WI38 (cell line): Measurements from ENCODE around the gene PPP1R13B.

Source experiments
- H3K4me3 ChIP-seq: 2 replicates; pipeline ENCODE4 v1.5.1; 2011; ENCODE audit warnings: low read depth, mild to moderate bottlenecking, control low read depth, low read length
- CTCF ChIP-seq: IDR thresholded peaks from 2 replicates; pipeline ENCODE4 v1.5.1; 2012; ENCODE audit warnings: low read depth, mild to moderate bottlenecking, control low read depth, low read length

Gene PPP1R13B

GRCh38 chr14:103728141-103728540, 119.2 kb downstream of the PPP1R13B start:
- no peak for TF ChIP-seq CTCF
- no peak overlapping the region for H3K4me3 ChIP-seq

GRCh38 chr14:103727313-103727980, 119.9 kb downstream of the PPP1R13B start:
- H3K4me3 ChIP-seq = no peak overlapping the region
- TF ChIP-seq CTCF = no peak

DNA sequence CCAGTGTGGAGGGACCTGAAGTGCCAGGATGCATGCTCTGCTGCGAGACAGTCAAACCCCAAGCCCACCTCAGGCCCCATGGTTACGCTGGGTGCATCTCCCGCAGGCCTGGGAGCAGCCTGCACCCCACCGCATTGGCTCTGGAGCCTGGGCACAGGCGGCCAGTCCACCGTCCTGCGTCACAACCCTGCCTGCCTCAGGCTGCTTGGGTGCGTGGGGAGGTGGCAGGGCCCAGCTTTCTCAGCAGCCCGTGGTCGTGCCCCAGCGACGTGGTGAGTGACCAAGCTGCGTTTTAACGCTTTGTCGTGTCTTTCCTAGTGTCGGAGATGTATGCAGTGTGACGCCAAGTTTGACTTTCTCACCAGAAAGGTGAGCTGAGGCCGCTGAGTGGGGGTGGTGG, 120.9 kb downstream of the PPP1R13B start:
- no peak for TF ChIP-seq CTCF
- no peak overlapping the region for H3K4me3 ChIP-seq

DNA sequence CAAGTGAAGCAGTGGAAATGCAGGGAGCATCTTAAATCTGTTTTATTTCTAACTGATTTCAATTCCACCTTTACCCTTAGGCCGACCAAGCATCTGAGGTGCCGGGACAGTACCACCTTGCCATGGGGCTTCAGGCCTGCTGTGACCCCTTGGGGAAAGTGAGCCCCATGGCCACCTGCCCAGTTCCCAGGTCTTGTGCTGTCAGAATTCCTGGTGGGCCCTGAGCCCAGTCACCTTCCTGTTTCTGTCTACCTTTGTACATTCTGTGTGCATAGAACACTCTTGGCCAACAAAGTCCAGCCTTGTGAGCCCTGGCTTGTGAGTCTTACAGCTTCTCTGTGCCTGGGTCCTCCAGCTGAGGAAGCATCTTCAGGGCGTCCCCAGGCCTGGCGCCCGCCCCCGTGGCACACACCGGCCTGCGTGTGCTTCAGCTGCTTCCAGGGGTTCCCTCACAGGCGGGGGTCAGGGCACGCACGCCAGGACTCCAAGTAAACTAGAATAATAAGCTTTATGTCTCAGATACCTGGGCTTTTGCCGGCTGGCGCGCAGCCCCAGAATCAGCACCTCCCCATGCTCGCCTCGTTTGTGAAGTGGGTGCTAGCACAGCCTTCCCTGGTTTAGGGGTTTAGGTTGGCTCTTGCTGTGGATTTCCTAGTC, 121.5 kb downstream of the PPP1R13B start:
- H3K4me3 ChIP-seq = no peak overlapping the region
- no peak for TF ChIP-seq CTCF

DNA sequence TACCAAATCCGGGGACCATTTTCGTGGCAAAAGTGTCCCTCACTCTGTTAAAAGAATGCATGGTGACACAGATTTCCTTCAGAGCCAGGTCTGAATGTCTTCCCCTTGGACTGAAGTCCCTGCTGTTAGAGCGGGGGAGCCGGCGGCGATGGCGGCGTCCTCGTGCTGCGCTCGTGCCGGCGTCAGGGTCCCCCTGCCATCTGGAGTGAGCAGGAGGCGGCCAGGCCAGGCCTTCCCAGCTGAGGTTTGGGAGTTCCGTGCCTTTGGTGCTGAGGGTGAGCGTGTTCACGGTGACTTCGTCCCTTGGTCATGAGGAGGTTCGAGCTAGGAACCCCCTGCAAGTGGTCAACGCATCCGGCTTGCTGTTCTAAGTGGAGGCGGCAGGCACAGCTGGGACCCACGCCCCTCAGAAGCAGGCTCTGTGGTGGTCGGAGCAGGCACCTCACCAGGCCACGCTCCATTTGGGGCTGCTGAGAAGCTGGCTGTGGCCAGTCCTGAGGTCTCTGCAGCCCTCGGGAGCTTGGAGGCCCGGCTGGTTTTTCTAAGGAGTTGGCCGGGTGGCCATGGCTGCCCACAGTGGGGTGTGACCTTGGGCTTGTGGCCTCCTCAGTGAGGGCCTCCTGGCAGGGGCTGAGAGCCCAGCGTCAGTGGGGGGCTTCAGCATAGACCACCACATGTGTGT, 122.2 kb downstream of the PPP1R13B start:
- no peak for TF ChIP-seq CTCF
- H3K4me3 ChIP-seq = no peak overlapping the region

- no peak overlapping the region for H3K4me3 ChIP-seq
- TF ChIP-seq CTCF = no peak
Observed at GRCh38 chr14:103724116-103724515, 123.3 kb downstream of the PPP1R13B start.

GRCh38 chr14:103723748-103724081, 123.7 kb downstream of the PPP1R13B start:
- TF ChIP-seq CTCF = no peak
- no peak overlapping the region for H3K4me3 ChIP-seq
